SU-DHL-6 (cell line): ENCODE data around the gene CREB5.

Source experiments
- EZH2phosphoT487 ChIP-seq: fragments of 200-600 bp; sonication (generic), shearing (Covaris generic); conservative IDR thresholded peaks from 2 replicates; pipeline ENCODE4 v1.6.1; 2018; ENCODE audit warnings: mild to moderate bottlenecking, antibody characterized with exemption, low read length, moderate library complexity, mixed read lengths
- TF ChIP-seq, protein P1 (sequence below): fragments of 200-600 bp; sonication (generic); IDR thresholded peaks from one replicate; pipeline ENCODE4 v1.5.1; 2017; ENCODE audit warnings: antibody characterized with exemption, mild to moderate bottlenecking, low read length, moderate library complexity; ENCODE audit not compliant: insufficient read depth, poor library complexity, severe bottlenecking

DNA sequence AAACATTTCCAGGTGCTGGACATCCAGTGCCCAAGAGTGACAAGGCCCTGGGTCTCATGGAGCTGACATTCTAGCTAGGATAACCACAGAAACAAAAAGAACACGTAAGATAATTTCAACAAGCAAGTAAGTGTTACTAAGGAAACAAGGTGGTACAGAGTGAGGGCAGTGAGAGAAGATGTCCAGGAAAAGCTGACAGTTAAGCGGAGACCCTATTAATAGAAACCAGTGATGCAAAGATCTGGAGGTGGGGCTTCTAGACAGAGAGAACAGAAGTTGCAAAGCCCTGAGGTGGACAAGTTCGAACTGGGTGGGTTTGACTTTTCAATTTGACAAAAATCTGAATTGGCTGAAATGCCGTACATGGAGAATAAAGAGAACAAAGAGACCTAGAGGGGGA, 449.5 kb downstream of the CREB5 start:
- TF ChIP-seq, protein P1, sequence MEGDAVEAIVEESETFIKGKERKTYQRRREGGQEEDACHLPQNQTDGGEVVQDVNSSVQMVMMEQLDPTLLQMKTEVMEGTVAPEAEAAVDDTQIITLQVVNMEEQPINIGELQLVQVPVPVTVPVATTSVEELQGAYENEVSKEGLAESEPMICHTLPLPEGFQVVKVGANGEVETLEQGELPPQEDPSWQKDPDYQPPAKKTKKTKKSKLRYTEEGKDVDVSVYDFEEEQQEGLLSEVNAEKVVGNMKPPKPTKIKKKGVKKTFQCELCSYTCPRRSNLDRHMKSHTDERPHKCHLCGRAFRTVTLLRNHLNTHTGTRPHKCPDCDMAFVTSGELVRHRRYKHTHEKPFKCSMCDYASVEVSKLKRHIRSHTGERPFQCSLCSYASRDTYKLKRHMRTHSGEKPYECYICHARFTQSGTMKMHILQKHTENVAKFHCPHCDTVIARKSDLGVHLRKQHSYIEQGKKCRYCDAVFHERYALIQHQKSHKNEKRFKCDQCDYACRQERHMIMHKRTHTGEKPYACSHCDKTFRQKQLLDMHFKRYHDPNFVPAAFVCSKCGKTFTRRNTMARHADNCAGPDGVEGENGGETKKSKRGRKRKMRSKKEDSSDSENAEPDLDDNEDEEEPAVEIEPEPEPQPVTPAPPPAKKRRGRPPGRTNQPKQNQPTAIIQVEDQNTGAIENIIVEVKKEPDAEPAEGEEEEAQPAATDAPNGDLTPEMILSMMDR: no peak
- no peak for TF ChIP-seq EZH2phosphoT487
